Uterus (tissue), 4 donors: ENCODE results near the gene SLC9A5. TPM values are rescaled to one million over a fixed set of nuclear protein-coding genes. Genes with fewer than 3 reads are reported as not detected.

ENCODE experiments used
- DNase-seq, 2 donors: peaks; one replicate each; pipeline ENCODE4 v3.0.0-alpha.2; 2019 to 2020
- H3K27ac ChIP-seq, 2 donors: fragments of 200-600 bp; sonication (generic); 1 replicate in 1 of 2; 2 replicates in 1 of 2; pipeline ENCODE4 v1.5.1; 2016 to 2018
- H3K27me3 ChIP-seq, 2 donors: fragments of 200-600 bp; sonication (generic); one replicate each; pipeline ENCODE4 v1.5.1; 2018 to 2019; ENCODE audit warnings: control low read depth in 1 of 2
- H3K36me3 ChIP-seq, 2 donors: fragments of 200-600 bp; sonication (generic); one replicate each; pipeline ENCODE4 v1.5.1; 2019; ENCODE audit warnings: control low read depth in 1 of 2
- H3K4me1 ChIP-seq, 2 donors: fragments of 200-600 bp; sonication (generic); one replicate each; pipeline ENCODE4 v1.5.1; 2018 to 2019; ENCODE audit warnings: control low read depth in 1 of 2
- H3K4me3 ChIP-seq, 2 donors: fragments of 200-600 bp; sonication (generic); 1 replicate in 1 of 2; 2 replicates in 1 of 2; pipeline ENCODE4 v1.5.1; 2018 to 2019; ENCODE audit warnings: mild to moderate bottlenecking in 1 of 2
- H3K9me3 ChIP-seq, 2 donors: fragments of 200-600 bp; sonication (generic); one replicate each; pipeline ENCODE4 v1.5.1; 2019; ENCODE audit warnings: control low read depth in 1 of 2
- POLR2A ChIP-seq, 2 donors: fragments of 450-650 bp; IDR thresholded peaks; one replicate each; pipeline ENCODE4 v1.6.1; 2016; ENCODE audit warnings: antibody characterized with exemption in 2 of 2, mild to moderate bottlenecking in 1 of 2, moderate library complexity in 1 of 2
- intact Hi-C: fragments of 100-400 bp; cut with DNase I; formaldehyde crosslinking; loops from one replicate; pipeline ENCODE4 v1.15.1; 2023; ENCODE audit warnings: low total_unique reads
- total RNA-seq, 4 donors: library from RNA; depleted of rRNA in 3 of 4; stranded (reverse); fragments of >200 nt in 3 of 4; gene quantifications; one replicate each; pipeline versions ENCODE4 v1.1.0 to v1.2.4, GENCODE V29; 2014 to 2023
- TF ChIP-seq, protein P1 (sequence below), 4 experiments: fragments of 200-600 bp in 2 of 4; fragments of 450-650 bp in 2 of 4; sonication (generic) in 2 of 4; IDR thresholded peaks; one replicate each; pipeline ENCODE4 v1.5.1; 2016 to 2019; ENCODE audit warnings: antibody characterized with exemption in 4 of 4, mild to moderate bottlenecking in 2 of 4, moderate library complexity in 1 of 4
- donor health status: DM: yes; HTN: yes; CAD: no.

Gene SLC9A5
- total RNA-seq, 4 donors from 2014 or later = 0.55 to 1.9 (median 1.3) TPM; not detected in 1

DNA sequence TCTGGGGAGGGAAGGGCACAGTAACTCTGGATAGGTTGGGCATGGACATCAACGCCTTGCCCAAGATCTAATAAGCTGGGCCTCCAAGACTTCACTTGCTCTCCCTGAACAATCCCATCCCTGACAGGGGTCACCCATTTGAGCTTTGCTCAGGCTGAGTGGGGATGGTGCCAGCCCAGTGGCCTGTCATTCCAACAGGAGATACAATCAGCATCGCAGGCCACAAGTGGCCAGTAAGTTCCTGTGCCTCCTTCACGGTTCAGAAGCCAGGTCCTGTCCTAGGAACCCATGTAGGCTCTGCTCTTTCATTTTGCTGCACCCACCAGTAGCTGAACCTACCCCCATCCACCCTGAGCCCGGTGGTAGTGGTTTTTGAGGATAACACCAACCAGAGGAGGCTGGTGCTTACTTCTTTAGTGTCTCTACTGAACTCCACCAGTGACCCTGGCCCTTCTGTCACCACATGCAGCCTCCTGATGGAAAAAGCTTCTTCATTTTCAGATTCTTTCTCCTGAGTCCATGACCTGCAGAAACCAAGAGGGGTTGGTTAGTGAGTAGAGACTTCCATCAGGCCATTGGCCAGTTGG lies 45.5 kb downstream of the SLC9A5 start:
- intact Hi-C loops = no loop called here
- no peaks in the 10 kb centered on the region for H3K27me3 ChIP-seq
- H3K36me3 ChIP-seq = no peaks in the 10 kb centered on the region
- TF ChIP-seq, protein P1, sequence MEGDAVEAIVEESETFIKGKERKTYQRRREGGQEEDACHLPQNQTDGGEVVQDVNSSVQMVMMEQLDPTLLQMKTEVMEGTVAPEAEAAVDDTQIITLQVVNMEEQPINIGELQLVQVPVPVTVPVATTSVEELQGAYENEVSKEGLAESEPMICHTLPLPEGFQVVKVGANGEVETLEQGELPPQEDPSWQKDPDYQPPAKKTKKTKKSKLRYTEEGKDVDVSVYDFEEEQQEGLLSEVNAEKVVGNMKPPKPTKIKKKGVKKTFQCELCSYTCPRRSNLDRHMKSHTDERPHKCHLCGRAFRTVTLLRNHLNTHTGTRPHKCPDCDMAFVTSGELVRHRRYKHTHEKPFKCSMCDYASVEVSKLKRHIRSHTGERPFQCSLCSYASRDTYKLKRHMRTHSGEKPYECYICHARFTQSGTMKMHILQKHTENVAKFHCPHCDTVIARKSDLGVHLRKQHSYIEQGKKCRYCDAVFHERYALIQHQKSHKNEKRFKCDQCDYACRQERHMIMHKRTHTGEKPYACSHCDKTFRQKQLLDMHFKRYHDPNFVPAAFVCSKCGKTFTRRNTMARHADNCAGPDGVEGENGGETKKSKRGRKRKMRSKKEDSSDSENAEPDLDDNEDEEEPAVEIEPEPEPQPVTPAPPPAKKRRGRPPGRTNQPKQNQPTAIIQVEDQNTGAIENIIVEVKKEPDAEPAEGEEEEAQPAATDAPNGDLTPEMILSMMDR (IDR thresholded peaks at IDR 0.05) = no peak
- no peak for TF ChIP-seq POLR2A (IDR thresholded peaks at IDR 0.05)
- H3K4me1 ChIP-seq = no peaks in the 10 kb centered on the region
- peak overlapping the region in 1 of 2 donors; percentile 25 for H3K27ac ChIP-seq
- no peak for DNase-seq
- H3K4me3 ChIP-seq = no peak overlapping the region
- H3K9me3 ChIP-seq = no peaks in the 10 kb centered on the region

DNA sequence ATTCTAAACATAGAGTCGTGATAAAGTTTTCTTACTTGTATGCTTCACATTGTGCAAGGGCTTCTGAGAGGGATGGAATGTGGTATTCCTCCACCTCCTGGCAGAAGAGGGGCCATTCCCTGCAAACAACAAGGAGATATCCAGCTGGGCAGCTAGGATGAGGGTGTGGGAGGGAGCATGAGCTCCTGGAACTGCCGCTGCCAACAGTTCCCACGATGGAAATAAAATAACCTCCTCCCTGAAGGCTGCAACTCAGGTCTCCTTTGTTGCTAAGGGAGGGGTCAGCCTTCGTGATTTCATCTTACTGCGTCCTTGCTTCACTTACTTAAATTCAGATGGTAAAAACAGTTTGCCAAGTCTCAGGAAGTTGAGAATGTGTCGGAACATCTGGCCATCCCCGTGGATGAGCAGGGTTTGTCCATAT lies 46.2 kb downstream of the SLC9A5 start:
- Histone ChIP-seq H3K4me1 (no peaks in the 10 kb centered on the region), H3K4me3 (no peak overlapping the region), H3K27ac (peak overlapping the region in 1 of 2 donors; percentile 25), H3K9me3 (no peaks in the 10 kb centered on the region), H3K36me3 (no peaks in the 10 kb centered on the region), H3K27me3 (no peaks in the 10 kb centered on the region)
- no peak for DNase-seq
- TF ChIP-seq POLR2A (IDR thresholded peaks at IDR 0.05) = no peak
- TF ChIP-seq, protein P1 (IDR thresholded peaks at IDR 0.05) = peak in 1 of 4 experiments; percentile 11
- intact Hi-C loops = no loop called here

DNA sequence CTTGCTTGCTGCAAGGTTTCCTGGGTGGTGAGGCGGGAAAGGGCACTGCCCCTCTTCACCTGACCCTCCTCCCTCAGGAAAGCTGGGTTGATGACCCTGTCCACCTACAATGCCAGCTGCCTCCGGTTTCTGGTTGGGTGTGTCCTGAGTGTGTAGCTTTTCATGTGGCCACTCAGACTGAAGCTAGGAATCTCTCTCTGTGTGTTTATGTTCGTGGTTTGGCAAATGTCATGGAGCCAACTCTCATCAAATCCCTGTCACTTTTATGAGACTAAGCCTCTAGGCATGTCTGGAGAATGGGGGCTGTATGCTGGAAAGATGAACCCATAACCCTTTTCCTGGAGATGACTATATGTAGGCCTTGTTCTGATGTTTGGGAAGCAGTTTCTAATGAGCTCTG lies 47.6 kb downstream of the SLC9A5 start:
- intact Hi-C loops = no loop called here
- no peak for TF ChIP-seq POLR2A (IDR thresholded peaks at IDR 0.05)
- TF ChIP-seq, protein P1 (IDR thresholded peaks at IDR 0.05) = no peak
- H3K27me3 ChIP-seq = no peaks in the 10 kb centered on the region

DNA sequence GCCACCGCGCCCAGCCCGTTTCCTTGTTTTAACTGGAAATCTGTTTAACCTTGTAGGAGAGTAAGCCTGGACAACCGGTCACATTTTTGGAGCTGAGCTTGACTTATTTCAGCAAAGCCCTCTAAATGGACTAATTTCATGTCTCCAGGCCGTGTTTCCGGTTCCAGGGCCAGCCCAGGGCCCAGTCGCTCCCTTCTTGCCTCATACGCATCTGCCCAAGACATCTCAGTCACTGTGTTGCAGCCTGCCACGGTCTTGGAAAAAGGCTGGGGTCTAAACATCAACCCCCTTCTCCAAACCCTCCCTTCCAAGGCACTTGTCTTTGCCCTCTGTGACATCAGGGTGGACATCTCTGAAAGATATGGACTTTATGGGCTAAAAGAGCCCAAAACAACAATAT lies 49.5 kb downstream of the SLC9A5 start:
- intact Hi-C loops = no loop called here
- Histone ChIP-seq H3K27ac (no peak overlapping the region), H3K9me3 (no peaks in the 10 kb centered on the region), H3K4me1 (no peaks in the 10 kb centered on the region), H3K27me3 (no peaks in the 10 kb centered on the region), H3K4me3 (no peak overlapping the region), H3K36me3 (no peaks in the 10 kb centered on the region)
- no peak for TF ChIP-seq POLR2A (IDR thresholded peaks at IDR 0.05)
- TF ChIP-seq, protein P1 (IDR thresholded peaks at IDR 0.05) = no peak
- DNase-seq = no peak

More for the DNA sequence above, 47.6 kb downstream of the SLC9A5 start:
- H3K36me3 ChIP-seq = no peaks in the 10 kb centered on the region
- H3K4me1 ChIP-seq = no peaks in the 10 kb centered on the region
- H3K9me3 ChIP-seq = no peaks in the 10 kb centered on the region
- H3K27ac ChIP-seq = no peak overlapping the region
- DNase-seq = no peak
- no peak overlapping the region for H3K4me3 ChIP-seq

DNA sequence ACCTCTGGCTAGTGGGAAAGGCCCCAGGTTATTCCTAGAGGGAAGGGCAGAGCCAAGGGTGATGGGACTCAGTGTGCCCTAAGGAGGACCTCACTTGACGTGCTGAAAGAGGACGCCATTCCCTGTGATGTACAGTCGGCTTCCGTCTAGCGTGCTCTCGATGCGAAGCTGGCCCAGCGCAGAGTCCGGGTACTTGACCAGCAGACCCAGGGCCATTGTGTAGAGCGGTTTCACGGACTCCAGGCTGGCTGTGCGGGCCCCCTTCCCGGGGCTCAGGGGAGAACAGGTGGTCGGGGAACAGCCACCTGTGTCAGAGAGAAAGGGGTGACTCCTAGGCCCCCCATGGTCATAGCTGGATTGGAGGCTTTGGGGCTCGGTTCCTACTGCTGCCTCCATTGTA lies 50.5 kb downstream of the SLC9A5 start:
- H3K27ac ChIP-seq = no peak overlapping the region
- H3K9me3 ChIP-seq = no peaks in the 10 kb centered on the region
- H3K4me3 ChIP-seq = no peak overlapping the region
- H3K4me1 ChIP-seq = no peaks in the 10 kb centered on the region
- H3K27me3 ChIP-seq = no peaks in the 10 kb centered on the region
- no peaks in the 10 kb centered on the region for H3K36me3 ChIP-seq
- TF ChIP-seq, protein P1 (IDR thresholded peaks at IDR 0.05) = no peak
- TF ChIP-seq POLR2A (IDR thresholded peaks at IDR 0.05) = no peak
- intact Hi-C loops = no loop called here
- DNase-seq = no peak
